ENCODE data around the gene SYT2. TPM values are rescaled to one million over a fixed set of nuclear protein-coding genes. Genes with fewer than 3 reads are reported as not detected.
"Not testable (repeated sequence)": the region's sequence is repeated elsewhere in the genome, so short reads cannot be mapped to it uniquely, and the experiment has no call there.

Gene SYT2
- total RNA-seq, 1 donor from 2014 or later: 0.06 TPM

GRCh38 chr1:202725526-202725925, 15.3 kb upstream of the SYT2 start:
- Histone ChIP-seq H3K27ac (no peak overlapping the region), H3K27me3 (no peaks in the 10 kb centered on the region), H3K36me3 (peaks cover 44% of the 10 kb centered on the region), H3K4me3 (no peak overlapping the region), H3K9me3 (no peaks in the 10 kb centered on the region), H3K4me1 (no peaks in the 10 kb centered on the region)
- ATAC-seq (no peak), DNase-seq (no peak)
- intact Hi-C loops (cut with DNase I): loop anchor here (10.0 kb wide), 1 partner anchor 131 kb away; no protein-coding TSS in a partner anchor
- no peak for TF ChIP-seq CTCF (IDR thresholded peaks at IDR 0.05)

GRCh38 chr1:202723708-202724107, 13.5 kb upstream of the SYT2 start:
- DNase-seq: no peak
- no peak for TF ChIP-seq CTCF (IDR thresholded peaks at IDR 0.05)
- H3K4me1 ChIP-seq: no peaks in the 10 kb centered on the region
- ATAC-seq: no peak
- no peaks in the 10 kb centered on the region for H3K9me3 ChIP-seq
- no peaks in the 10 kb centered on the region for H3K27me3 ChIP-seq
- no peak overlapping the region for H3K27ac ChIP-seq
- no peak overlapping the region for H3K4me3 ChIP-seq
- H3K36me3 ChIP-seq: peaks cover 26% of the 10 kb centered on the region
- intact Hi-C loops (cut with DNase I): loop anchor here (10.0 kb wide), 1 partner anchor 129 kb away; no protein-coding TSS in a partner anchor

GRCh38 chr1:202723046-202723445, 12.8 kb upstream of the SYT2 start:
- not testable (repeated sequence) for DNase-seq, ATAC-seq, H3K9me3 ChIP-seq, H3K4me3 ChIP-seq, H3K4me1 ChIP-seq, H3K27ac ChIP-seq, H3K27me3 ChIP-seq
- intact Hi-C loops (cut with DNase I): loop anchor here (10.0 kb wide), 1 partner anchor 128 kb away; no protein-coding TSS in a partner anchor
- peaks cover 19% of the 10 kb centered on the region for H3K36me3 ChIP-seq

- ATAC-seq (no peak), DNase-seq (no peak)
- Histone ChIP-seq H3K4me1 (no peaks in the 10 kb centered on the region), H3K27ac (no peak overlapping the region), H3K9me3 (no peaks in the 10 kb centered on the region), H3K4me3 (no peak overlapping the region), H3K36me3 (no peaks in the 10 kb centered on the region), H3K27me3 (peaks cover 15% of the 10 kb centered on the region)
- no peak for TF ChIP-seq CTCF (IDR thresholded peaks at IDR 0.05)
- intact Hi-C loops (cut with DNase I): no loop called here
Measured at GRCh38 chr1:202716654-202717053, 6.4 kb upstream of the SYT2 start.

GRCh38 chr1:202714202-202714601, 3.9 kb upstream of the SYT2 start:
- H3K36me3 ChIP-seq; H3K4me3 ChIP-seq; ATAC-seq; H3K4me1 ChIP-seq; H3K9me3 ChIP-seq; DNase-seq; H3K27ac ChIP-seq; intact Hi-C loops (cut with DNase I): not testable (repeated sequence)
- peaks cover 40% of the 10 kb centered on the region for H3K27me3 ChIP-seq

GRCh38 chr1:202713110-202713509, 2.9 kb upstream of the SYT2 start:
- DNase-seq (no peak), ATAC-seq (no peak)
- Histone ChIP-seq H3K27me3 (peaks cover 51% of the 10 kb centered on the region), H3K4me3 (no peak overlapping the region), H3K4me1 (peaks cover 9% of the 10 kb centered on the region), H3K27ac (no peak overlapping the region), H3K9me3 (no peaks in the 10 kb centered on the region), H3K36me3 (no peaks in the 10 kb centered on the region)
- intact Hi-C loops (cut with DNase I): no loop called here
- no peak for TF ChIP-seq CTCF (IDR thresholded peaks at IDR 0.05)

Data from upper lobe of right lung (tissue), 1 donor.